Measurements from ENCODE around the gene CNOT10.
"Not testable (repeated sequence)": the region's sequence is repeated elsewhere in the genome, so short reads cannot be mapped to it uniquely, and the experiment has no call there.

Gene CNOT10

DNA sequence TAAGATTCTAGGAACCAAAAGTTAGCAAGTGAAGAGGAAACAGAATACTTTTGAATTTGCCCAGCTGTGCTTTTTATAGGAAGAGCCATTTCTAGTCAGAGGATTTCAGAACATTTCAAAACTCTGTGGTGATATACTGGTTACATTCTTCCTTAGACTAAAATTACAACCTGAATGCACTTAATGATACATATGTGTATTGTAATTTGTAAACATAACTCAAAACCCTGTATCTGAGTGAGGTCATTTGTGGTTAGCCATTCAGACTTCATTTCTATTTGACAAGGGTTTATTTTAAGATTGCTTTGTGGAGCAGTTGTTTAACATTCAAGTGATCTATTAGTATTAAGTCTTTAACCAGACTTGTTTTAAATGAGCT, 73.4 kb downstream of the CNOT10 start:
- ATAC-seq = peak in 1 of 2 donors; percentile 43

- ATAC-seq = no peak
These were observed 74.4 kb downstream of the CNOT10 start for GRCh38 chr3:32759342-32759741.

DNA sequence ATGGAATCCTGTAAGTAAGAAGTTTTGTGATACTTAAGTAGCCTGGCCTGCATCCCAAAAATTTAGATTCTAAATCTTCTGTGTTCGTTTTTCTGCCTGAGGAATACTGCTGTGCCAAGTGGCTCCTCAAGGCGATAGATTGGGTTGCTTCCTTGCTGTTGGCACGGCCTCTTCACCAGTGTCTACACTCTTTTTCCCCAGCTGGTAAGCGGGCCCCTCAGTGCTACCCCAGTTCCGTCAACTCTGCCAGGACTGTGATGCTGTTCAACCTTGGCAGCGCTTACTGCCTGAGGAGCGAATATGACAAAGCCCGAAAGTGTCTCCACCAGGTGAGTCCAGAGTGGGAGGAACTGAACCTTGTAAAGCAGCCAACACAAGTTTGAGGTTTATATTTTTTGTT, 79.5 kb downstream of the CNOT10 start:
- no peak for ATAC-seq

DNA sequence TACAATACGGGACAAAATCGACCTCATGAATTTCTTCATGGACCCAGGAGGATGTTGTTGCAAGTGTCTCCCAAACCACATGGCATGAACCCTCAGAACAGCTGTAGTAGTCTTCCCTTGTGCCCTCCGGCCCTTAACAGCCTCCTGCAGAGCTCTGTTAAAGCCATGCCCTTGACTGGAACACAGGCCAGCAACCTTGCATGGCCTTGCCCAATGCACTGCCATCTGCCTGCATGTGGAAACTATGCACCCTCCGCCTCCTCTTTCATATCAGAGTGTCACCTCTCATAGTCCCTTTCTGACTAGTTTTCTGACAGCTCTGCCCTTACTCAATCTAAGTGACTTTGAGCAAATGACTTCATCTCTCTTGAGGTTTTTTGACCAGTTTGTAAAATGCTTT, 93.4 kb downstream of the CNOT10 start:
- no peak for ATAC-seq

- ATAC-seq = no peak
These were observed 95.2 kb downstream of the CNOT10 start for GRCh38 chr3:32780071-32780734.

- no peak for ATAC-seq
These were observed 95.8 kb downstream of the CNOT10 start for GRCh38 chr3:32780735-32781210.

DNA sequence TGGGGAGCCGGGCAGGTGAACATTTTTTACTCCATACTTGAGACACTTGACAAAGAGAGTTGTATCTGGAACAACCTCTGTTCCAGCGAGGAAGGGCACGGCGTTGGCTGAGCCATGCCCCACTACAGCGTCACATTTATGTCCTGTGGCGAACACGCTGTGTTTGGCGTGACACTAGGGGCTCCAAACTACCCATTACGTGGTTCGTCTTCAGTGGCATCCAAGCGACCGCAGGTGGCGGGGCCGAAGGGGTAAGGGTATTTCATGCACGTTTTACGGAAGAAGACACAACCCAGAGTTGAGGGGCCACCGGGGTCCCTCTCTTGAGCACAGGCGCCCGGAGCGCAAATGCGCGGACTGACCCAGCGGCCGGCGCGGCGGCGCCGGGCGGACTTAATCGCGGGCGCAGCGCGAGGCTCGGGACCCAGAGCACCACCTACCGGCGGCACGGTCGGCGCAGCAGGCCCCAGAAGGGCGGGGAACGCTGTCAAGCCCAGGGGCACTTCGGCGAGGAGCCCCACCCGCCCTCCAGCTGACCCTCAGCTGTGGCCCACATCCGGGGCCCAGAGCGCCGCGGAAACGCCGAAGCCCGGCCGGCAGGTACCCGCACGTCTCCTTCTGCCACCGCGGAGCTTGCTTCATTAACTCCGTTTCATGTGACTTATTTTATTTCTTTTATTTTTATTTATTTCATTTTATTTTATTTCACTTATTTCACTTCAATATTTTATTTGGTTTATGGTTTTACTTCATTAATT, 96.4 kb downstream of the CNOT10 start:
- ATAC-seq = peak; percentile 88 to 93

DNA sequence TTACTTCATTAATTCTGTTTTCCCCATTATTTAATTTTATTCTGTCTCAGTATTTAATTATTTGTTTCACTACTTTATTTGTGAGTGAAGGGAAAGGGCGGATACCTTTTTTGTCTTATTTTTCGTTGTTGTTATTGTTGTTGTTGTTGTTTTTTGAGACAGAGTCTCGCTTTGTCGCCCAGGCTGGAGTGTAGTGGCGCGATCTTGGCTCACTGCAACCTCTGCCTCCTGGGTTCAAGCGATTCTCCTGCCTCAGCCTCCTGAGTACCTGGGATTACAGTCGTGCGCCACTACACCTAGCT, 96.9 kb downstream of the CNOT10 start:
- ATAC-seq = not testable (repeated sequence)

GRCh38 chr3:32782407-32782806, 97.4 kb downstream of the CNOT10 start:
- no peak for ATAC-seq

DNA sequence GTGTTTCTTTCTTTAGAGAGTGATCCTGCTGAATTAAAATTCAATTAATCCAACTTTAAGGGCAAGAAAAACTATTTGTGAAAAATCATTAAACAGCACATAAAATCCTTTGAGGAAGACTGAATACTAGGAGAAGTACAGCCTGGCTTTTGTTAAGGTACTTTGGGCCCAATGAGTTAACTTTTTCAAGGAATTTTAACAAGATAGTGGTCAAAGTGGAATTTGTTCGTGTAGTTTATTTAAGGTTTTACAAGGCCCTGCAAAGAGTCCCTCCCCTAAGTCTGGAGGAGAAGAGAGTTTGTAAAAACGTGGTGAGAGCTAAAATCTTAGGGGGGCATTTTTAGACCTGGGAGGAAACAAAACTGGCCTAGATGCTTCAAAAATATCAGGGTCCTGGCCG, 106.8 kb downstream of the CNOT10 start:
- ATAC-seq = no peak

DNA sequence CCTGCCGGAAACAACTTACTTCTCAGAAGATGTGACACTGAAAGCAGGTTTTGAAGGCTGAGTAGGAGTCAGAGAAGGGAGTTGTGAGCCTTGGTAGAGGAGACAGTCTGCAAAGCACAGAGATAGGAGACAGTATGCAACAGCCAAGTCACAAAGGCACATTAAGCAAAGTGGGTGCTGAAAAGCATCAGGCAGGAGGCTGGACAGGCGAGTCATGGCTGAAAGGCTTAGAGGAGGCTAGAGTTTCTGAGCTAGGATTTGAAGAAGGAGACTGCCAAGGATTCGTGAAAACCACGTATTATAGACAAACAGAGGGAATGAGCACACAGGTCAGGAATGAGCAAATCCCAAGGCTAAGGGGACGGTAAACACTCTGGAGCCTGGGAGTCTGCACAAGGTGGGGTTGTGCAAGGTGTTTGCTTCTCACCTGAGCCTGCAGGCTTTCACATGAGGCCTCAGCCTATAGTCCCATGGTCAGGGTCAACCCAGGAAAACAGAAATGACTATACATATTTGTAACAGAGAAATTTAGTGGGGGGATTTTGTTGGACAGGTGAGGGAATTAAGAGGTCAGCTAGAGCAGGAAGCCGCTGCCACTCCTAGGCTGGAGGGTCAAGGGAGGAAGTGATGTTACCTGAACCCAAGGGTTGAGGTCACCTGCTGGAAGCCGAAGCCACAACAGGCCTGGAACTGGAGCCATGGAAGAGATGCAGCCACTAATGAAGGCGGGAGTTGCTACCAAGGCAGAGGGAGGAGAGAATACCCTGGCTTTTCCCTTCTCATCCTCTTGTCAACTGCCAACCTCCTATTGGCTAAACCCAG, 109.7 kb downstream of the CNOT10 start:
- no peak for ATAC-seq

DNA sequence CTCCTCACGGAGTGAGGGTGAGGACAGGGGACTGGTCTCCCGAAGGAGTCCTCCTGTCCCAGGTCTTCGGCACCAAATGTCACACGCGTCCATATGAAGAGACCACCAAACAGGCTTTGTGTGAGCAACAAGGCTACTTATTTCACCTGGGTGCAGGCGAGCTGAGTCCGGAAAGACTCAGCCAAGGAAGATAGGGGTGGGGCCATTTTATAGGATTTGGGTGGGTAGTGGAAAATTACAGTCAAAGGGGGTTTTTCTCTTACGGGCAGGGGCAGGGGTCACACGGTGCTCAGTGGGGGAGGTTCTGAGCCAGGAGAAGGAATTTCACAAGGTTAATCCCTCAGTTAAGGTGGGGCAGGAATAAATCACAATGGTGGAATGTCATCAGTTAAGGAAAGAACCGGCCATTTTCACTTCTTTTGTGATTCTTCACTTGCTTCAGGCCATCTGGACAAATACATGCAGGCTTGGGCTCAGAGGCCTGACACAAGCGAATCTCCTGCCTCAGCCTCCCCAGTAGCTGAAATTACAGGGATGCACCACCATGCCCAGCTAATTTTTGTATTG, 111.5 kb downstream of the CNOT10 start:
- ATAC-seq = not testable (repeated sequence)

DNA sequence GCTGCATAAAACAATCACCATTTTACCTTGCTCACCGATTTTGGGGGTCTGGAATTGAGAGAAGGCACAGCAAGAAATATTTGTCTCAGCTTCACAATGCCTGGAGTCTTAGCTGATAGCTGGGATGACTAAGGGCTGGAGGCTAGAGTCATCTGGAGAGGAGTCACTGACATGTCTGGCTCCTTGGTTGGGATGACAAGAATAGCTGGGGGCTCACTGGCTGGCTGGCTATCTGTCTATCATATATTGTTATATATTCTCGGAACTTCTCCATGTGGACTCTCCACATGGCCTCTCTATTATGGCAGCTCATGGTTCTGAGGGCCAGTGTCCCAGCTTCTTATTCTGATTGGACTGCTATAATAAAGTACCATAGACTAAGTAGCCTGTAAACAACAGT, 112.8 kb downstream of the CNOT10 start:
- no peak for ATAC-seq

DNA sequence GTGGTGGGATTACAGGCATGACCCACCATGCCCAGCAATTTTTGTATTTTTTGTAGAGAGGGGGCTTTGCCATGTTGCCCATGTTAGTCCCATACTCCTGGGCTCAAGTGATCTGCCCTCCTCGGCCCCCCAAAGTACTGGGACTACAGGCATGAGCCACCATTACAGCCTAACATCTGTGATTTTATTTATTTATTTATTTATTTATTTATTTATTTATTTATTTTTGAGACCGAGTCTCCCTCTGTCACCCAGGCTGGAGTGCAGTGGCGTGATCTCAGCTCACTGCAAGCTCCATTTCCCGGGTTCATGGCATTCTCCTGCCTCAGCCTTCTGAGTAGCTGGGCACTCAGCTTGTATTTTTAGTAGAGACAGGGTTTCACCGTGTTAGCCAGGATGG, 116.5 kb downstream of the CNOT10 start:
- ATAC-seq = not testable (repeated sequence)

DNA sequence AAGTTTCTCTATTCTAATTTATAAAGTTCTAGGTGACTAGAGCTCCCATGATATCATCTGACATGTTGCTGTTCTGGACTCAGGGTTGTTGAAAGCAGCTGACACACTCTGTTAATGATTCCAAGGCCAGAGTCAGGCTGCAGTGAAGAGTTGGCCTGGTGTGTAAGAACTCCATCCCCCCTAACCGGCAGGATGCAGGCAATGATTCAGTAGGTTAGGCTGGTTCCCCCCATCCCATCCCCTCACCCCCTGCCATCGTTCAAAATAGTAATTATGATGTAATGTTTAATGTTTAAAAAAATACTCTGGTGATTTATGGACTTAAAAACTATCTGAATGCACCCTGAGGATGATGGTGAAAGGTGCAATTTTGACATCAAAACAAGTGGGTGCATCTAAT, 128.2 kb downstream of the CNOT10 start:
- ATAC-seq = no peak

GRCh38 chr3:32814361-32814760, 129.4 kb downstream of the CNOT10 start:
- ATAC-seq = no peak

GRCh38 chr3:32815841-32816438, 131.0 kb downstream of the CNOT10 start:
- no peak for ATAC-seq

GRCh38 chr3:32816439-32817256, 131.7 kb downstream of the CNOT10 start:
- ATAC-seq = peak; percentile 5 to 18

- ATAC-seq = peak; percentile 27 to 35
These were observed 132.2 kb downstream of the CNOT10 start for GRCh38 chr3:32817257-32817557.

DNA sequence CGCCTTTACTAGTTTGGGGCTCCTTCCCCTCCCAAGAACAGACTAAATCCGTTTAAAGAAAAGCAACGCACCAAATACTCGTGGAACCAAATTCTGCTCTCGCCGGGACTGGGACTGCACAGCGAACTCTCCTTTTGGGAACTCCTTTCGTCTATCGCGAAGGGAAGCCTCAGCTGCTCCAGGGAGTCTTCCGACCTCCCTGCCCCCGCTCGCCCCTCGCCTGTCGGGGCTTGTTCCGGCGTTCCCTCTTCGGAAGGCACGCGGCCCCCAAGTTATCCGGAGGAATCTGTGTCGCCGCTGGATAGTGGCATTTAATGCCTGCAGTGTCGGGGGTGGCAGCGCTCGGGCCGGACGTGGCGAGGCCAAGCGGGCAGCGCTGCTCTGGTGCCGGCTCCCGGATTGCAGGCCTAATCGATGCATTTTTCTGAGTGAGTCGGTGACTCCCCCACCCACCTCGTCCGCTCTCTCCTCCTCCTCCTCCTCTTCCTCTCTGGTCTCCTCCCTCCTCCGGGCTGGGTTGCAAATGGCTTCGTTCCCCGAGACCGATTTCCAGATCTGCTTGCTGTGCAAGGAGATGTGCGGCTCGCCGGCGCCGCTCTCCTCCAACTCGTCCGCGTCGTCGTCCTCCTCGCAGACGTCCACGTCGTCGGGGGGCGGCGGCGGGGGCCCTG, 132.7 kb downstream of the CNOT10 start, which contains the start of gene TRIM71:
TRIM71 (plus strand) TSS at position 440 of the 671 bp plus-strand sequence; CDS start at position 524, 84 bp downstream.
- no peak for ATAC-seq

DNA sequence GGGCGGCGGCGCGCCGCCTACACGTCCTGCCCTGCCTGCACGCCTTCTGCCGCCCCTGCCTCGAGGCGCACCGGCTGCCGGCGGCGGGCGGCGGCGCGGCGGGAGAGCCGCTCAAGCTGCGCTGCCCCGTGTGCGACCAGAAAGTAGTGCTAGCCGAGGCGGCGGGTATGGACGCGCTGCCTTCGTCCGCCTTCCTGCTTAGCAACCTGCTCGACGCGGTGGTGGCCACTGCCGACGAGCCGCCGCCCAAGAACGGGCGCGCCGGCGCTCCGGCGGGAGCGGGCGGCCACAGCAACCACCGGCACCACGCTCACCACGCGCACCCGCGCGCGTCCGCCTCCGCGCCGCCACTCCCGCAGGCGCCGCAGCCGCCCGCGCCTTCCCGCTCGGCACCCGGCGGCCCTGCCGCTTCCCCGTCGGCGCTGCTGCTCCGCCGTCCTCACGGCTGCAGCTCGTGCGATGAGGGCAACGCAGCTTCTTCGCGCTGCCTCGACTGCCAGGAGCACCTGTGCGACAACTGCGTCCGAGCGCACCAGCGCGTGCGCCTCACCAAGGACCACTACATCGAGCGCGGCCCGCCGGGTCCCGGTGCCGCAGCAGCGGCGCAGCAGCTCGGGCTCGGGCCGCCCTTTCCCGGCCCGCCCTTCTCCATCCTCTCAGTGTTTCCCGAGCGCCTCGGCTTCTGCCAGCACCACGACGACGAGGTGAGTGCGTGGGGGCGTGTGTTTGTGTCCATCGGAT, 133.4 kb downstream of the CNOT10 start:
- peak in 1 of 2 donors; percentile 29 for ATAC-seq

Measured in activated CD4-positive, CD25-positive, alpha-beta regulatory T cell treated with anti-CD3 and anti-CD28 coated beads, Interleukin-2, amount 50 U/mL, for 24 hours (primary cell).